ENCODE measurements around the gene SRRM5.
A peak's percentile ranks its signal among the peaks of the same experiment; 100 is the strongest.
"Not testable (repeated sequence)": the region's sequence is repeated elsewhere in the genome, so short reads cannot be mapped to it uniquely, and the experiment has no call there.

The SRRM5 gene

DNA sequence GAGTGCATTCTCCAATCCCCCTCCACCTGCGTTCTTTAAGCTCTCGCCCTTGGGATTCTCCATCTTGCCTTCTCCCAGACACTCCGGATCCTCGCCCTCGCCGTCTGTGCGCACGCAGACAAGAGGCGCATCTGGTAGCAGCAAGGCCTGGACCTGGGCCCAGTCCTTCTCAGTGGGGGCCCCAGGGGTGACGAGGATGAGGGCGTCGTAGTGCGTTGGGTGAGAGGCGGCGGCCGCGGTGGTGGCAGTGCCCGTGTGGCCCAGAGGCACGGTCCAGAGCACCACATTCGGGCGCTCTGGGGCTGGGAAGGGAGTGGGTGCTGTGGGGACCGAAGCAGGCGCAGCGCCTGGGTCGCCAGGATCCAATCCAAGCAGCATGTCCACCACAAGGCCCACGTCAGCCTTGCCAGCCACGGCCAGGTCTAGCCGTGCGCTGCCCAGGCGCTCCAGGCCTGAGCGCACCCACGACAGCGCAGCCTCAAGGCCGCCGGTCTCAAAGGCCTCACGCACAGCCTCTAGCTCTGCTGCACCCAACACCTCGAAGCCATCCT lies 19.0 kb upstream of the SRRM5 start:
- no peak for DNase-seq

DNA sequence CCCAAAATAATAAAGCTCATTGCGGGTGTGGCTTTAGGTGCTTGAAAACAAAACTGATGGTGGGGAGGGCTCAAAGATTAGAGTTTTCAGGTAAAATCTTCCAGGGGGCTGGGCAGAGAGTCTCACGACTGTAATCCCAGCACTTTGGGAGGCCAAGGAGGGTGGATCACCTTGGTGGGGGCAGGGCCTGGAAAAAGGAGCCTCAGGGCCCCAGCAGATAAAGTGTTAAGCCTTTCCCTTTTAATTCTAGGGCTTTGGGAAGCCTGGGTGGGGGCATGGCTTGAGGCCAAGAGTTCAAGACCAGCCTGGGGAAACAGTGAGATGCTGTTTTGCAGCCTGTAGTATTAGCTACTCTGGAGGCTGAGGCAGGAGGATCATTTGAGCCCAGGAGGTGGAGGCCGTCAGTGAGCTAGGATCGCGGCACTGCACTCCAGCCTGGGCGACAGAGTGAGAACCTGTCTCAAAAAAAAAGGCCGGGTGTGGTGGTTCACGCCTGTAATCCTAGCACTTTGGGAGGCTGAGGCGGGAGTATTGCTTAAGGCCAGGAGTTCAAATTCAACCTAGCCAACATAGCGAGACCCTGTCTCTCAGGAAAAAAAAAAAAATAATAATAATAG lies 17.7 kb upstream of the SRRM5 start:
- DNase-seq, result no peak

DNA sequence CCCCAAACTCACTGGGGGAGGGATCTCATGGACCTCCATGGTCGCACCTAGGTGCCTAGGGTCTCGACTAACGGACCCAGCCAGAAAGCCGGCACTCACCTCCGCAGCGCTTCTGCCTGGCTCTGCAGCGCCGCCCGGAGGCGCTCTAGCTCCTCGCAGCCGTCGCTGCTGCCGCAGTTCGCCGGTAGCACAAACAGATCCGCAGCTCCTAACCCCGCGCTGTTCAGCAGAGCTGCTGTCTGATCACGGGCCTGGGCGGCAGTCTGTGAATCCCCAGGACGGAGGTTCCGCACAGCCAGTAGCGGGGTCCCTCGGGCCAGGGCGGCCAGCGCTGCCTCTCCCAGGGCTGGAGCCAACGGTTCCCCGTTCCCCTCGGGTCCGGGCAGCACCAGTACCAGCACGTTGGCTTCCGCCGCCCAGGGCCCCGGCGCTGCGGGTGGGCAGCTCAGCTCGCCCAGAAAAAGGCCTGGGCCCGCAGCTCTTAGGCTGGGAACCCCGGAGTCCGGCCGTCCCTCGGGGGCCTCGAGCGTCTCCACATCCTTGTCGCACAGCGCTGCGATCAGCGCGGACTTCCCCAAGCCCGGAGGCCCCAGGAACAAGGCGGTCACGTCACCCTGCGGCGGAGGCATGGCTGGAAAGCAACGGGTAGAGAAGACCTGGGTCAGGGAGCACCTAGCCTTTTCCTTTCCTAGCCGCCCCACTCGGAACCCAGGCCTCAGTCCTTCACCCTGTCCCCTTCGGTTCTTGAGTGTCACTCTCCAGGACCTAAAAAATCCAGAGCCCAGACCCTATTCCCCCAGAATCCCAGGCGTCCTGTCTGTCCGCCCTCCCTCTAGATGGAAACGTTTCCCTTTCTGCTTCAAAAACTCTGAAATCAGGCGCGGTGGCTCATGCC lies 16.9 kb upstream of the SRRM5 start:
- peak; percentile 80 for DNase-seq

DNA sequence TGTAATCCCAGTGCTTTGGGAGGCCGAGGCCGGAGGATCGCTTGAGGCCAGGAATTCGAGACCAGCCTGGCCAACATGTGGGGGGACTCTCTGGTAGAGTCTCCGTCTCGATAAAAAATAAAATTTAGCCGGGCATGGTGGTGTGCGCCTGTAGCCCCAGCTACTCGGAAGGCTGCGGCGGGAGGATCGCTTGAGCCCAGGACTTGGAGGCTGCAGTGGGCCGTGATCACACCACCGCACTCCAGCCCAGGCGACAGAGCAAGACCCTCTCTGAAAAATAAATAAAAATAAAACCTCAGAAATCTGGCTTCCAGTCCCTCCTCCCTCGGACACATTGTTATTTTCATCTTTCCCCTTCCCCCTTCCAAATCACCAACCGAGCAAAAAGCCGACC lies 16.3 kb upstream of the SRRM5 start:
- no peak for DNase-seq

DNA sequence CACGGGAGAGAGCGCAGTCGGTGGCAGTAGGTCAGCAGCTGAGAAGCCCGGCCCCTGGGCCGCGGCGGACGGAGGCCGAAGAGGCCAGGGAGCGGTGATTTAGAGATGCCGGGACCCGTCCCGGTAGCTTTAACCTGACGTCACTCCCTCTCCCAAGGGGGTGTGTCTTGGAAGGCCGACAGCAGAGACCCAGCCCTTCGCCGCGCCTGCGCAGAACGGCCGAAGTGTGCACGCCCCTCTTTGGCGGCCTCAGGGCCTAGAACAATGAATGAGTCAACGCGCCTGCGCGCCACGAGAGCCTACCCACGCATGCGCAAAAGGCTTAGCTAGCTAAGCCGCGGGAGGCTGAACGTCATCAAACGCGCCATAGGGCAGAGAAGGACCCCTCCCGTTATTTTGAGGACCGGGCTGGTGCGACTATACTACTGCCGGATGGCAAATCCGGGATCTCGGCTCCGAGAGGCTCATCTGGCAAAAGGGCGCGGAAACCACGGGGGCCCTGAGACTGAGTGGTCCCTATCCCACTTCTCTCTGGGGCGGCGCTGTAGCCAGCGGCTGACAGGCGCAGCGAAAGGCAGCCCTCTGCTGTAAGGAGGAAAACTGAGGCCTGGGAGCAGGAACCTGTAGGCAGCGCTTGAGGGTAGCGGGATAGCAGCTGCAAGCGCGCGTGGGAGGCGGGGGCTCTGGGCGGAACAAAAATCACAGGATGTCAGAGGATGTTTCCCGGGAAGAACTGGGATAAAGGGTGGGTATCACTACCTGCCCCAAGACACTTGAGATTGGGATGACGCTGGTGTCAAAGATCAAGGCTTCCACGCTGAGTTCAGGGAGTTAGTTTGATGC lies 15.7 kb upstream of the SRRM5 start, which contains the start of the genes IRGQ and ZNF576:
IRGQ (minus strand) TSS at position 136 of the 843 bp plus-strand sequence. CDS start 796 bp downstream, outside the sequence.
ZNF576 (plus strand) TSS at position 597 of the 843 bp plus-strand sequence. CDS start 514 bp downstream, outside the sequence.
- peak; percentile 100 for DNase-seq

DNA sequence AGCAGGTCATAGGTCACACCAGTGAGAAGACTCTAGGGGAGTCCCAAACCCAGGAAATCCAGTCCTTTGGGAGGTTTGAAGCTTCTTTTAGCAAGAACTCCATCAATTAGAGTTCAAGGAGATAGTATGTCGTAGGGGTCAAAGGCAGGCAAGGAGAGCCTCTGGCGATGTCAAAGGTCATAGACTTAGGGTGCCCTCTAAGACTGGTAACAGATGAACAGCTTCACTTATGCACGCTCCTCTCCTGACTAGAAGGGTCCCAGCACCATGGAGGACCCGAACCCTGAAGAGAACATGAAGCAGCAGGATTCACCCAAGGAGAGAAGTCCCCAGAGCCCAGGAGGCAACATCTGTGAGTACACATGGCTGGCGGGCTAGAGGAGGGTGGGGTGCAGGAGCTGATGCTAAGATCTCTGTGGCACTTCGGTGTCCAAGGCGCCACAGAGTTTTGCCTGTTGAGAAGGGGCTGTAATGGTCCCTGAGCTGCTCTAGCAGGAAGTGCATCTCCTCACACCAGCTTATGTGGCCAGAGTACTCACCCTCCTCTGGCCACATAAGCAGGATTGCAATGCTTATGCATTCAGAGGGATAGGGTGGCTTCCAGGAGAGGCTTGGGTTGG lies 14.9 kb upstream of the SRRM5 start:
- DNase-seq, result no peak

DNA sequence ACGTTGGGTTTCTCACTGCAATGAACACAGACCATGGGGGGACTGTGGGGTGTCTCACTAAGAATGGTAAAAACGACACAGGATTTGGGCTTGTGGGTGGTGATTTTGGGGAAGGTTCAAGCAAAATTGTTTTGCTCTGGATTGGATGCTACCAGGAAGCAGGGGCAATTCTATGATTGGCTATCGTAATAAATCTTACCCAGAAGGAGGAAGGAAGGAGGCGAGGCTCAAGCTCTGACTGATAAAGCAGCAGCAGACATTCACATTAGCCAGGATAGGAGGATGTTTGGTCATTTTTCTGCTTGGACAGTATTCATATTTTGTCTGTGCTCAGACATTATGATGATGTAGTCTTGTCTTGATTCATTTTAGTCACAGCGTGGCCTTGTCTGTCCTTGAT lies 14.0 kb upstream of the SRRM5 start:
- DNase-seq, result no peak

DNA sequence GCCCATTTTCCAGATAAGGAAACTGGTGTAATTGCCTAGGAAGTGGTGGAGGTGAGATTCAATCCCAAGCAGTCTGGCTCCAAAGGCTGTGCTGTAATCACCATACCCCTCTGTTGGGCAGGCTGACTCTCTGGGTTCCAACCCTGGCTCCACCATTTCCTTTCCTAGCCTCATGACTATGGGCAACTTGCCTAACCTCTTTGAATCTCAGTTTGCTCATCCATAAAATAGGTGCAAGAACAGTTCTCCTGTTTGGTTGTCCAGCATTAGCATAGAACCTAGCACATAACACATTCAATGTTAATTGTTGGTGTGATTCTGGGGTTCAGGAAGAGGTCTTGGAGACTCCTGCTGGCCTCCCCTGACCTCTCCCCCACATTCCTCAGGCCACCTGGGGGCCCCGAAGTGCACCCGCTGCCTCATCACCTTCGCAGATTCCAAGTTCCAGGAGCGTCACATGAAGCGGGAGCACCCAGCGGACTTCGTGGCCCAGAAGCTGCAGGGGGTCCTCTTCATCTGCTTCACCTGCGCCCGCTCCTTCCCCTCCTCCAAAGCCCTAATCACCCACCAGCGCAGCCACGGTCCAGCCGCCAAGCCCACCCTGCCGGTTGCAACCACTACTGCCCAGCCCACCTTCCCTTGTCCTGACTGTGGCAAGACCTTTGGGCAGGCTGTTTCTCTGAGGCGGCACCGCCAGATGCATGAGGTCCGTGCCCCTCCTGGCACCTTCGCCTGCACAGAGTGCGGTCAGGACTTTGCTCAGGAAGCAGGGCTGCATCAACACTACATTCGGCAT lies 13.2 kb upstream of the SRRM5 start:
- no peak for DNase-seq

DNA sequence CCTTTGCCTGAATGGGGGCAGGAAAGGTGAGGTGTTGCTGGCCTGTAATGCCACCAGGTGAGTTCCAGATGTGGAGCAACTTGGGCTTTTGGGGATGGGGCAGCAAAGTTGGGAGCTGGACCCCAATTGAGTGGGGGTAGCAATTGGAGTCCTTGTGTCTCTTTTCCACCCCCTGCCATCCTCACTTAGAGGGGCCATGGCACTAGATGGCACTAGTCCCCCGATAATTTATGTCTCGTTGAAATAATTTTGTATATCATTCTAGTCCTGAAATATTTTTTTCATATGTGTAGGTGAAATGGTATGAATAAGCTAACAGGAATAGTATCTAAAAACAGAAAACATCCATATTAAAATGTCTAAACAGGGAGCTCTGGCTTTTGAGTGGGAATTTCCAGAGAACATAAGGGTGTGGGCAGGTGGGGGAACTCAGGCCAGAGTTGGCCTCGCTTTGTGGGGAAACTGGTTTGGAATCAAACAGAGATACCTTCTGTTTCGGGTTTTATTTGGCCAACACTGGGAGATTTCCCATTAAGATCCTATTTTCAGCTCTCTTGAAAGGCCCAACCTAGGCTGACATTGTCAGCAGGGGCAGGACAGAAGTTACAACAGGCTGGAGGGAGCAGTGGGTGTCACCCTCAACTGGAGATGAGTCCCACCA lies 12.1 kb upstream of the SRRM5 start:
- no peak for DNase-seq

DNA sequence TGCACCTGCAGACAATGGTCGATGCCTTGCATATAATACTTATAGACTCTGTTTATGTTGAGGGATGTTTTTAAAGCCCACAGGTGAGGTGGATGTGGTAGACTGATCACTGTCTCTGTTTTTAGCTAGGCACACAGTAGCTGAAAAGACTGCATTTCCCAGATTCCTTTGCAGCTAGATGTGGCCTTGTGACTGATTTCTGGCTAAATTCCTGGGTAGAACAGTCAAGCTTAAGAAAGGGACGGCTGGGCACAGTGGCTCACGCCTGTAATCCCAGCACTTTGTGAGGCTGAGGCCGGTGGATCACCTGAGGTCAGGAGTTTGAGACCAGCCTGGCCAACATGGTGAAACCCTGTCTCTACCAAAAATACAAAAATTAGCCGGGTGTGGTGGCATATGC lies 11.6 kb upstream of the SRRM5 start:
- not testable (repeated sequence) for DNase-seq

DNA sequence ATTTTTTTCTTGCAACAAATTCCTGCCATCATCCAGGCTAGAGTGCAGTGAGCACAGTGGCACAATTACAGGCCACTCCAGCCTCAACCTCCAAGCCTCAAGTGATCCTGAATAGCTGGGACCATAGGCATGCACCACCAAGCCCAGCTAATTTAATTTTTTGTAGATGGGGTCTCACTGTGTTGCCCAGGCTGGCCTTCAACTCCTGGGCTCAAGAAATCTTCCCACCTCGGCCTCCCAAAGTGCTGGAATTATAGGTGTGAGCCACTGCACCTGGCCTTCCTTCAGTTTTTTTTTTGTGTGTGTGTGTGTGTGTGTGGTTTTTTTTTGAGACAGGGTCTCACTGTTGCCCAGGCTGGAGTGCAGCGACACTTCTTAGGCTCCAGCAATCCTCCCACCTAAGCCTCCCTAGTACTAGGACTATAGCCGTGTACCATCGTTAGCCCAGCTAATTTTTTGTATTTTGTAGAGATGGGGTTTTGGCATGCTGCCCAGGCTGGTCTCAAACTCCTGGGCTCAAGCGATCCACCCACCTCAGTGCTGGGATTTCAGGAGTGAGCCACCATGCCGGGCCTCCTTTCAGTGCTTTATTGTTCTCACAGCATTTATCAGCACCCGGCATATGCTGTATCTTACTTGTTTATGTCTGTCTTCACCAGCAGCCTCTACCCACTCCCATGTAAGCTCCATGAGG lies 5.9 kb upstream of the SRRM5 start:
- no peak for DNase-seq

DNA sequence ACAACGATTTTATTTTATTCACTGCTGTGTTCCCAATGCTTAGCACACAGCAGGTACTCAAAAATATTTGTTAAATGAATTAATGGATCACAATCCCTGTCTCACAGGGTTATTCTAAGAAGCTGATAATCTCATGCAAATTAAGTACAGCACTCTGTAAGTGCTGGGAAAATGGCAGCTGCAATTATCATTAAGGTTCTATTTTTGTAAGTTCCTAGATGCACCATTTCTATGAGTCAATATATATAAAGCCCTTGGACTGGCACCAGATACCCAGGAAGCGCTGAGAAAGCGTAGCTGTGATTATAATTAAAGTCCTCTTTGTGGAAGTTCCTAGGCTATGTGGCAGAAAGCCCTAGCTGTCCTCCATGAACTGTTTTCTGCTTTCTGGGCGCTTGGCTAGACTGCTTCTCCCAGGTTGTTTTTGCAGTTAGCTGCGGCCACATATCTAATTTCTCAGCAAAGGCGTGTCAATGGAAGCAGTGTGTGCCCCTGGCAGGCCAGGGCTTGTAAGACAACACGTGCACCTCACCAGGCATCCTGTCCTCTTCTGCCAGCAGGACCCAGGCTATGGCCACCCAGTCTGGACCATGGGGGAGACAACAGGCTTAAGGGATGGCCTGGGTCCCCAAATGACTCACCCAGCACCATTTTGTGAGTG lies 5.2 kb upstream of the SRRM5 start:
- no peak for DNase-seq

DNA sequence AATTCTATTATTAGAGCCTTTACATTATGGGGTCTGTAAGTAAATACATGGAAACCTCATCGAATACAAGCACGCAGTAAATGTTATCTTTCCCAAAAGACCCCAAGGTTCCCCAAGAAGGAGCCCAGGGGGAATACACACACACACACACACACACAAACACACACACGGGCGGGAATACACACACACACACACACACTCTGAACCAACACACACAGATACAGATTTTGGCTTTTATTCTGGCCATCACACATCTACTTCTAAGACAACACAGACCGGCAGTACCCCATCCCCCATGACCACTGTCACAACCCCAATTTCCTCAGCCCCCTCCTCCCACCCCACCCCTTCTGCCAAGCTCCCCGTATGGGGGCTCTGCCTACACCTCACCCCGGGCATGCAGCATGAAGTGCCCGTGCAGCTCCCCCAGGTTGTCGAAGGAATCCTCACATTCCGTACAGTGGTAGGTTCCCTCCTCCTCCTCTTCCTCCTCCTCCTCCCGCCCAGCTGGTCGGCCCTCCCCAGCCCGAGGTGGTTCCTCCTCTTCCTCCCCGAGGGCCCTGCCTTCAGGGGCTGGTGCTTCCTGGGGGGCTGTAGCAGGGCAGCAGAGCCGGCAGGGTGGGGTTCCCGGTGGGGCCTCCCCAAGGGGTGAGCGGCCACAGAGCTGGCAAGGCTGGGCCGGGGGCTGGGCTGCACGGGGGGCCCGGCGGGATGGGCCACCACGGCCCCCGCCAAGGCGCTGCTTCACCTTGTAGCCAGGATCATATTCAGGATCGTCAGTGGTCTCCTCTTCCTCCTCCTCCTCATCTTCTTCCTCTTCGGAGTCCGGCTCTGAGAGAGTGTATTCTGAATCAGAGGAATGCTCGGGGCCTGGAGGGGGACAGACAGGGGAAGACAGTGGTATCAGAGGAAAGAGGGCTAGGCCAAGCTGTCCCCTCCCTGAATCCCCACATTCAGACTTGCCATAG lies 4.4 kb upstream of the SRRM5 start:
- DNase-seq, result no peak

DNA sequence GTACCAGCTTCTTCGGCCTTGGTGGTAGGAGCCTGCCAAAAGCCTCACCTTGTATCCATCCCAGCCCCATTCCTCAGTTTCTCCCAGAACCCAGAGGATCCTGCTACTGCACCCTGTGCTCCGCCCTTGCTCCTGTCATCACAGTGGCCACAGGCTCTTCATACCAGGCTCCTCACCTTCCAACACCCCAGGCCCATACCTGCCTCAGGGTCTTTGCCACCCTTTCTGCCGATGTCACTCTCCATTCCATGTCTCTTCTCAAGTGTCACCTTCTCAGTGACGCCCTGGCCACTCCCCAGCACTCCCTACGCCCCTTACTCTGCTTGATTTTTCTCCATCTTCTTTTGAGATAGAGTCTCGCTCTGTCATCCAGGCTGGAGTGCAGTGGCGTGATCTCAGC lies 2.0 kb upstream of the SRRM5 start:
- no peak for DNase-seq

DNA sequence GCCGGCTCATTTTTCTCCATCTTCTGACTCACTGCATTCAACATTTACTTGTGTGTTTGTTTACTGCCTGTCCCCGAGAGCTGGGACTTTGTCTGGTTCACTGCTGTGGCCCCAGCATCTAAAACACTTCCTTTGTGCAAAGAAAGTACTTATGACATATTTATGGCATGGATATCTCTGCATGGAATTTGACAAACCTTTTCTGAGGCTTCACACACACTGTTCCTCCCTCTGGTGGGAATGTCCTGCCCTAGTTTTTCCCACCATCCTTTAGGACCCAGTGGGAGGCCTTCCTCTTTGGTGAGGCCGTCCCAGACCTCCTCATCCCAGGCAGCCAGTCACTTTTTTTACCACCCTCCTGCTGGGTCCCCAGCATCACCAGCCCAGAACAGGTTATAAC lies 1.4 kb upstream of the SRRM5 start:
- DNase-seq, result no peak

DNA sequence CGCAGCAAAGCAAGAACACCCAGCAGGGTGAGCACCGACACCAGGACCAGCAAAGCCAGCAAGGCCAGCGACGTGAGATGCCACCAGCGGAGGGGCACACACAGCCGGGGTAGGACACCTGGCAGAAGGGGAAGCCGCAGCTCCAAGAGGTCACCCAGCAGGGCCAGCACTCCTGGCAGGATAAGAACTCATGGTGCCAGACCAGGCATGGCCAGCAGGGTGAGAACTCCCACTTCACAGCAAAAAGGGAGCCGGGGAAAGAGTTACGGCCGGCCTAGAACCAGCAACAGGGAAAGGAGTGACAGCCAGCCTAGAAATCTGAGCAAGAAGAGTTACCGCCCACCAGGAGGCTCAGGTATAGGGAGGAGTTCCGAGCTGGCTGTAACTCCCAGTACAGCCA lies 486 bp downstream of the SRRM5 start:
- no peak for DNase-seq

DNA sequence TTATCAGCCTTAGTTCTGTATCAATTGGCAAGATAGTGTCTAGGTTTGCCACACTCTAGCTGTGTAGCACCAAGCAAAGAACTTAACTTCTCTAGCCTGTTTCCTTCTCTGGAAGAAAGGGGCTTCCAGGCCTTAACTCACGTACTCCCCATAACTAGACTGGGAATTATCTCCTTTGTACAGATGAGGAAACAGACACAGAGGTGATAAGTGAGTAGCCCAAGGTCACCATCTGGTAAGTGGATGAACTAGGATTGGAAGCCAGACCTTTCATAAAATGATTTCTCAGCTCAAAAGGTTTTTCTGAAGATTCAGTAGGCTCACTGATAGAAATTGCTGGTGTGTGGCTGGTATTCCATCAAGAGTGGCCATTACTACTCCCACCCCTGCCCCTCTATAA lies 4.4 kb downstream of the SRRM5 start:
- DNase-seq, result no peak

DNA sequence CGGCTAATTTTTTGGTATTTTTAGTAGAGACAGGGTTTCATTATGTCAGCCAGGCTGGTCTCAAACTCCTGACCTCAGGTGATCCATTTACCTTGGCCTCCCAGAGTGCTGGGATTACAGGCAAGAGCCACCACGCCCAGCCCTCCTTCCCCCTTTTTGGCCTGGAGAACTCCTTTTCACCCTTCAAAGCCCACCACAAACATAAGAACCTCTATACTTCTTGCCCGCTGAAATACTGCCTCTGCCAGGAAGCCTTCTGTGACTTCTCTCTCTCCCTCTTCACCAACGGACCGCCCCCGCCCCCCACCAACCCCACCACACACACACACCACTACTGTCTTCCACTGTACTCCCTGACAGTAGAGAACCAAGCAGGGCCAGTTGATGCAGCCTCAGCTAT lies 5.1 kb downstream of the SRRM5 start:
- no peak for DNase-seq

DNA sequence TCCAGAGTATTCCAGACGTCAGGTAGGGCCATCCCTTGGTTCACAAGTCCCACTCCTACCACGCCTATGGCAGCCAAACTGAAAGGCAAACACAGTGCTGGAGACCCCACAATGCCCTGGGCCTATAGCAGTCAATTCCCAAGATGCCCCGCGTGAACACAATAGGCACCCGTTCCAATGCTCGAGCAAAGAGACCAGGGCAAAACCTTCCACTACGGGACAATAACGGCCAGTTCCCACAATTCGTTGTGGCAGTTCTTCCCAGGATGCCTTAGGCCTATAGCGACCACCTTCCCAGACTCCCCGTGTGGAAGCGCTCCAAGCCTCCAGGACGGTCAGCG lies 7.0 kb downstream of the SRRM5 start:
- peak; percentile 73 for DNase-seq

Data from activated CD4-positive, alpha-beta T cell treated with anti-CD3 and anti-CD28 coated beads, Interleukin-10, Interleukin-2, amounts not matched to agents 100 ng/mL and 50 ng/mL, durations not matched to agents 16 hours and 8 hours (primary cell).